HFFc6 (cell line): Measurements from ENCODE around the gene RFX1. TPM values are rescaled to one million over a fixed set of nuclear protein-coding genes. Genes with fewer than 3 reads are reported as not detected.

ENCODE experiments used
- DNase-seq: peaks from one replicate; pipeline ENCODE4 v3.0.0-alpha.2; 2018
- H3K27ac Mint-ChIP-seq: 2 replicates; pipeline ENCODE4 v1.8.0; 2020; ENCODE audit warnings: mild to moderate bottlenecking, mixed read lengths
- H3K27me3 Mint-ChIP-seq: 2 replicates; pipeline ENCODE4 v1.8.0; 2021; ENCODE audit warnings: mild to moderate bottlenecking, moderate library complexity, mixed read lengths; ENCODE audit not compliant: insufficient read depth
- H3K36me3 Mint-ChIP-seq: 2 replicates; pipeline ENCODE4 v1.8.0; 2021; ENCODE audit warnings: low read depth, mixed read lengths
- H3K4me1 Mint-ChIP-seq: 2 replicates; pipeline ENCODE4 v1.8.0; 2020; ENCODE audit warnings: low read depth, mixed read lengths
- H3K4me3 Mint-ChIP-seq: 2 replicates; pipeline ENCODE4 v1.8.0; 2020; ENCODE audit warnings: mild to moderate bottlenecking, moderate library complexity, mixed read lengths
- H3K9me3 Mint-ChIP-seq: 2 replicates; pipeline ENCODE4 v1.8.0; 2020; ENCODE audit warnings: mild to moderate bottlenecking, mixed read lengths
- CTCF ChIP-seq: fragments of 200-600 bp; sonication (generic); IDR thresholded peaks from 2 replicates; pipeline ENCODE4 v1.5.0; 2021; ENCODE audit warnings: antibody characterized with exemption, mild to moderate bottlenecking
- total RNA-seq, 6 experiments: library from RNA; stranded (reverse); fragmentation: NEBNext Ultra II Directional; extraction: Animal tissue kit (Norgen Biotek cat#: 25700); gene quantifications; 2 replicates in 1 of 6; 3 replicates in 5 of 6; pipeline ENCODE4 v1.2.3, GENCODE V29; 2021

Gene RFX1
- total RNA-seq, 6 experiments from 2014 or later = 11.6 to 13.0 (median 12.2) TPM

DNA sequence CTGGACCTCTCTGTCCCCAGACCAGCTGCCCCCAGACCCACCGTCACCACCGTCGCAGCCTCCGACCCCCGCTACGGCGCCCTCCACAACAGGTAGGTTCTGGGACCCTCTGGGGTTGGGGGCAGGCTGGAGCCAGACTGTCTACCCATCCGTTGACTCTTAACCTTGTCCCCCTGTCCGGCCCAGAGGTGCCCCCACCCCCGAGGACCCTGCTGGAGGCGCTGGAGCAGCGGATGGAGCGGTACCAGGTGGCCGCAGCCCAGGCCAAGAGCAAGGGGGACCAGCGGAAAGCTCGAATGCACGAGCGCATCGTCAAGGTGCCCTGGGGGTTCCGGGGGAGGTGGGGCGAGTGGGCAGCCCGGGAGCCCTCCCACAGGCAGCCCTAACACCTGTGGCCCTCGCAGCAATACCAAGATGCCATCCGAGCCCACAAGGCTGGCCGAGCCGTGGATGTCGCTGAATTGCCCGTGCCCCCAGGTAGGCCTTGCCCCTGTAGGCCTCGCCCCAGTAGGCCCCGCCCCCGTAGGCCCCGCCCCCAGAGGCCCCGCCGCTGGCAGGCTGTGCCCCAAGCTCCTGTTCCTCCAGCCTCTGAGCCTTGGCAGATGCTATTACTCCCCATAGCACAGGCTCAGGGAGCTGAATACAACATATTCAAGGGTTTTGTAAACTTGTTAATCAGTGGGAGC, 87.3 kb downstream of the RFX1 start:
- no peak for DNase-seq
- no peak overlapping the region for H3K4me3 Mint-ChIP-seq
- H3K9me3 Mint-ChIP-seq = peaks cover 5% of the 10 kb centered on the region; the same call in 1 of the 2 replicates
- TF ChIP-seq CTCF = no peak
- H3K36me3 Mint-ChIP-seq = peaks cover 31% of the 10 kb centered on the region
- H3K4me1 Mint-ChIP-seq = no peaks in the 10 kb centered on the region
- no peak overlapping the region for H3K27ac Mint-ChIP-seq
- H3K27me3 Mint-ChIP-seq = no peaks in the 10 kb centered on the region; the same call in 1 of the 2 replicates

DNA sequence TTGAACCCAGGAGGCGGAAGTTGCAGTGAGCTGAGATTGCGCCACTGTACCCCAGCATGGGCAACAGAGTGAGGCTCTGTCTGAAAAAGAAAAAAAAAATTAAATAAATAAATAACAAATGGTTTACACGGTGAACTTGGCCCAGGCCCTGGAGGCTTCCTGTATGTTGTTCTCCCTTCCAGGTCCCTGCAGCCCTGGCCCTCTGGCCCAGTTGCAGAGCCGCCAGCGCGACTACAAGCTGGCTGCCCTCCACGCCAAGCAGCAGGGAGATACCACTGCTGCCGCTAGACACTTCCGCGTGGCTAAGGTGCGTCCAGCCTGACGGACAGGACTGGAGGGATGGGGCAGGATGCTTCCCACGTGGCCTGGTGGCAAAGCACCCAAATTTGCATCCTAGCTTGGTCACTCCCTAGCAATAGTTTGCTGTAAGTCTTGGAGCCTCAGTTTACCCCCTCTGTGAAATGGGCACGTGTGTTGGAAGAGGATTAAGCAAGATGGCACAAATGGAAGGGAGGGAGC, 88.2 kb downstream of the RFX1 start:
- Mint-ChIP-seq H3K36me3 (peaks cover 26% of the 10 kb centered on the region), H3K4me3 (no peak overlapping the region), H3K27ac (no peak overlapping the region), H3K4me1 (no peaks in the 10 kb centered on the region), H3K9me3 (peaks cover 5% of the 10 kb centered on the region; the same call in 1 of the 2 replicates), H3K27me3 (no peaks in the 10 kb centered on the region; the same call in 1 of the 2 replicates)
- no peak for TF ChIP-seq CTCF
- DNase-seq = no peak

DNA sequence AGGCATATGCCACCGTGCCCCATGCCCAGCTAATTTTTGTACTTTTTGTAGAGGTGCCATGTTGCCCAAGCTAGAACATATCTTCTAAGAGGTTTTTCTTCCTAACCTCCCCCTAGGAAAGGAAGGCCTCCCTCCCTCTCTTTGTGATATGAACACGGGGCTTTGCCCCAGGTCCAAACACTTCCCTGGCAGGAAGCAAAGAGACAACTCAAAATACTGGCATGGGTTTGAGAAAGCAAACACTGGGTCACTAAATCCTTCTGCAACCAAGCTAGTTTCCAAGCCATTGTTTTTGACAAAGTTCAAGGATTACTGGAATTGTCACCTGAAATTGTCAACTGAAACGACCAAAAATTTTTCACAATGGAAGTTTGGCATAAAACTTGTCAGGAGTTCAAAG, 91.3 kb downstream of the RFX1 start:
- Mint-ChIP-seq H3K27ac (no peak overlapping the region), H3K27me3 (no peaks in the 10 kb centered on the region), H3K36me3 (peaks cover 5% of the 10 kb centered on the region; the same call in 1 of the 2 replicates), H3K4me3 (no peak overlapping the region), H3K9me3 (no peaks in the 10 kb centered on the region), H3K4me1 (no peaks in the 10 kb centered on the region)
- no peak for DNase-seq
- TF ChIP-seq CTCF = no peak

DNA sequence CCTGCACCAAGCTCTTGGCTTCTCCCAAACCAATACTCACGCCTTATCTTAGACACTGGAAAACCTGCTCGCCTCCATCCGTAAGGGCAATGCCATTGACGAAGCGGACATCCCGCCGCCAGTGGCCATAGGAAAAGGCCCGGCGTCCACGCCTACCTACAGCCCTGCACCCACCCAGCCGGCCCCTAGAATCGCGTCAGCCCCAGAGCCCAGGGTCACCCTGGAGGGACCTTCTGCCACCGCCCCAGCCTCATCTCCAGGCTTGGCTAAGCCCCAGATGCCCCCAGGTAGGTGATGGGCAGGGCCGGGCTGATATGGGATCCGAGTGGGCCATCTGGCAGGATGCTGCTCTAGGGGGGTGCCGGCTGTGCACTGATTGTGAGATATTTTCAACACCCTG, 92.8 kb downstream of the RFX1 start:
- H3K27ac Mint-ChIP-seq = no peak overlapping the region
- H3K9me3 Mint-ChIP-seq = no peaks in the 10 kb centered on the region
- no peaks in the 10 kb centered on the region for H3K4me1 Mint-ChIP-seq
- no peak for DNase-seq
- no peak overlapping the region for H3K4me3 Mint-ChIP-seq
- TF ChIP-seq CTCF = no peak
- no peaks in the 10 kb centered on the region for H3K27me3 Mint-ChIP-seq
- peaks cover 5% of the 10 kb centered on the region; the same call in 1 of the 2 replicates for H3K36me3 Mint-ChIP-seq

Other genes starting within 250 kb of the RFX1 start
- 10 to 100 TPM; 31.3 to 34.7 (median 31.8) TPM for gene MRI1, start 241.8 kb downstream of the RFX1 start, total RNA-seq
- 100 to 1,000 TPM; 123 to 204 (median 172) TPM for gene C19orf53, start 231.9 kb downstream of the RFX1 start, total RNA-seq
- gene ZSWIM4, start 210.9 kb downstream of the RFX1 start, total RNA-seq = 1 to 10 TPM; 5.0 to 6.0 (median 5.2) TPM
- 1 to 10 TPM in 5 of 6 experiments, under 1 TPM in 1; 0.91 to 1.7 (median 1.4) TPM for gene NANOS3, start 129.2 kb downstream of the RFX1 start, total RNA-seq
- under 1 TPM; 0.37 to 0.67 (median 0.55) TPM for gene BRME1, start 100.2 kb downstream of the RFX1 start, total RNA-seq
- gene CC2D1A, start 100.1 kb downstream of the RFX1 start, total RNA-seq = 10 to 100 TPM; 22.9 to 28.3 (median 25.5) TPM
- 10 to 100 TPM; 10.1 to 13.7 (median 12.2) TPM for gene PODNL1, start 67.9 kb downstream of the RFX1 start, total RNA-seq
- 10 to 100 TPM; 19.9 to 29.0 (median 26.5) TPM for gene DCAF15, start 53.8 kb downstream of the RFX1 start, total RNA-seq
- not detected for gene RLN3, start 21.8 kb upstream of the RFX1 start, total RNA-seq
- gene IL27RA, start 25.4 kb upstream of the RFX1 start, total RNA-seq = 1 to 10 TPM; 4.7 to 6.1 (median 5.1) TPM
- gene PALM3, start 55.8 kb upstream of the RFX1 start, total RNA-seq = 1 to 10 TPM; 1.2 to 4.0 (median 2.8) TPM
- gene MISP3, start 66.5 kb upstream of the RFX1 start, total RNA-seq = 1 to 10 TPM in 2 of 6 experiments, under 1 TPM in 4; 0.62 to 1.2 (median 0.88) TPM
- gene C19orf67, start 79.5 kb upstream of the RFX1 start, total RNA-seq = not detected
- 10 to 100 TPM; 33.0 to 48.6 (median 35.9) TPM for gene SAMD1, start 84.4 kb upstream of the RFX1 start, total RNA-seq
- gene PRKACA, start 111.4 kb upstream of the RFX1 start, total RNA-seq = 100 to 1,000 TPM; 137 to 170 (median 149) TPM
- gene ASF1B, start 130.3 kb upstream of the RFX1 start, total RNA-seq = 10 to 100 TPM; 11.0 to 22.8 (median 18.6) TPM
- 1 to 10 TPM; 1.6 to 2.9 (median 2.2) TPM for gene ADGRL1, start 199.8 kb upstream of the RFX1 start, total RNA-seq